Astrocyte (in vitro differentiated cells and primary cell): Measurements from ENCODE around the gene RECQL5. TPM values are rescaled to one million over a fixed set of nuclear protein-coding genes. Genes with fewer than 3 reads are reported as not detected.

Source experiments
- DNase-seq: peaks from one replicate; pipeline ENCODE4 v3.0.0-alpha.2; 2010; ENCODE audit warnings: low read depth
- FAIRE-seq: peaks from 2 replicates; lab custom pipeline; 2011; peaks lifted over from hg19 to GRCh38; lab: Jason Lieb, UNC
- H2AFZ ChIP-seq: 2 replicates; pipeline ENCODE4 v1.6.0; 2012; ENCODE audit warnings: low read depth, low read length, inconsistent platforms
- H3K27ac ChIP-seq: 2 replicates; pipeline ENCODE4 v1.5.1; 2011; ENCODE audit warnings: low read depth, low read length, inconsistent platforms
- H3K27me3 ChIP-seq: 2 replicates; pipeline ENCODE4 v1.6.0; 2011; ENCODE audit warnings: low read length, inconsistent platforms; ENCODE audit not compliant: insufficient read depth
- H3K36me3 ChIP-seq: 2 replicates; pipeline ENCODE4 v1.5.1; 2011; ENCODE audit warnings: low read length, inconsistent platforms; ENCODE audit not compliant: insufficient read depth
- H3K4me1 ChIP-seq: 2 replicates; pipeline ENCODE4 v1.5.1; 2011; ENCODE audit warnings: low read length, inconsistent platforms; ENCODE audit not compliant: insufficient read depth
- H3K4me2 ChIP-seq: 2 replicates; pipeline ENCODE4 v1.6.0; 2012; ENCODE audit warnings: low read length, inconsistent platforms
- H3K4me3 ChIP-seq: 2 replicates; pipeline ENCODE4 v1.5.1; 2011; ENCODE audit warnings: low read depth, mild to moderate bottlenecking, low read length, inconsistent platforms; ENCODE audit not compliant: insufficient read depth
- H3K79me2 ChIP-seq: 2 replicates; pipeline ENCODE4 v1.6.0; 2012; ENCODE audit warnings: mild to moderate bottlenecking, low read length, inconsistent platforms; ENCODE audit not compliant: insufficient read depth
- H3K9ac ChIP-seq: 2 replicates; pipeline ENCODE4 v1.6.0; 2012; ENCODE audit warnings: mild to moderate bottlenecking, low read length, inconsistent platforms
- H3K9me3 ChIP-seq: 2 replicates; pipeline ENCODE4 v1.5.1; 2012; ENCODE audit warnings: low read depth, mild to moderate bottlenecking, low read length, inconsistent platforms; ENCODE audit not compliant: insufficient read depth
- H4K20me1 ChIP-seq: 2 replicates; pipeline ENCODE4 v1.6.0; 2012; ENCODE audit warnings: low read length, inconsistent platforms; ENCODE audit not compliant: insufficient read depth
- H3K27ac Mint-ChIP-seq: one replicate; pipeline ENCODE4 v1.8.0; 2021; ENCODE audit warnings: mild to moderate bottlenecking, mixed read lengths; ENCODE audit not compliant: unreplicated experiment
- H3K27me3 Mint-ChIP-seq: one replicate; pipeline ENCODE4 v1.8.0; 2021; ENCODE audit warnings: low read depth, mixed read lengths; ENCODE audit not compliant: unreplicated experiment
- H3K36me3 Mint-ChIP-seq: one replicate; pipeline ENCODE4 v1.8.0; 2021; ENCODE audit warnings: low read depth, mixed read lengths; ENCODE audit not compliant: unreplicated experiment
- H3K4me1 Mint-ChIP-seq: one replicate; pipeline ENCODE4 v1.8.0; 2021; ENCODE audit warnings: low read depth, mixed read lengths; ENCODE audit not compliant: unreplicated experiment
- H3K4me3 Mint-ChIP-seq: one replicate; pipeline ENCODE4 v1.8.0; 2021; ENCODE audit warnings: mild to moderate bottlenecking, moderate library complexity, mixed read lengths; ENCODE audit not compliant: unreplicated experiment
- H3K9me3 Mint-ChIP-seq: one replicate; pipeline ENCODE4 v1.8.0; 2021; ENCODE audit warnings: mild to moderate bottlenecking, mixed read lengths; ENCODE audit not compliant: unreplicated experiment
- CTCF ChIP-seq: IDR thresholded peaks from 2 replicates; pipeline ENCODE4 v1.5.1; 2011; ENCODE audit warnings: low read depth, mild to moderate bottlenecking, inconsistent platforms, low read length, moderate library complexity; ENCODE audit not compliant: insufficient read depth
- EZH2 ChIP-seq: IDR thresholded peaks from 2 replicates; pipeline ENCODE4 v1.6.1; 2012; ENCODE audit warnings: mild to moderate bottlenecking, low read length, inconsistent platforms; ENCODE audit not compliant: insufficient read depth
- total RNA-seq: library from RNA; stranded (reverse); gene quantifications from 2 replicates; pipeline ENCODE4 v1.2.1, GENCODE V29; 2021

Gene RECQL5
- total RNA-seq, 1 donor from 2014 or later = 25.9 TPM

GRCh38 chr17:75626496-75627038 is 40.4 kb downstream of the RECQL5 start:
- no peaks in the 10 kb centered on the region for H3K36me3 ChIP-seq
- H3K9me3 ChIP-seq = no peaks in the 10 kb centered on the region
- H3K36me3 Mint-ChIP-seq = peaks cover 3% of the 10 kb centered on the region
- H3K4me3 Mint-ChIP-seq = no peak overlapping the region
- no peak for FAIRE-seq
- no peak overlapping the region for H3K27ac ChIP-seq
- no peak overlapping the region for H3K4me3 ChIP-seq
- H3K27me3 Mint-ChIP-seq = peaks cover under 1% of the 10 kb centered on the region
- H3K4me1 Mint-ChIP-seq = peaks cover 11% of the 10 kb centered on the region
- no peak overlapping the region for H2AFZ ChIP-seq
- H3K4me2 ChIP-seq = no peak overlapping the region
- no peak for DNase-seq
- H4K20me1 ChIP-seq = peaks cover 5% of the 10 kb centered on the region
- H3K27ac Mint-ChIP-seq = no peak overlapping the region
- no peaks in the 10 kb centered on the region for H3K9me3 Mint-ChIP-seq
- TF ChIP-seq EZH2 = no peak
- no peak for TF ChIP-seq CTCF
- no peaks in the 10 kb centered on the region for H3K79me2 ChIP-seq
- no peak overlapping the region for H3K9ac ChIP-seq
- H3K4me1 ChIP-seq = no peaks in the 10 kb centered on the region
- H3K27me3 ChIP-seq = no peaks in the 10 kb centered on the region

GRCh38 chr17:75625813-75626486 is 41.0 kb downstream of the RECQL5 start:
- no peaks in the 10 kb centered on the region for H3K27me3 ChIP-seq
- no peak overlapping the region for H3K9ac ChIP-seq
- FAIRE-seq (no peak), DNase-seq (no peak)
- H3K27ac Mint-ChIP-seq = no peak overlapping the region
- no peaks in the 10 kb centered on the region for H3K36me3 ChIP-seq
- H3K9me3 Mint-ChIP-seq = no peaks in the 10 kb centered on the region
- H3K27me3 Mint-ChIP-seq = peaks cover 2% of the 10 kb centered on the region
- no peaks in the 10 kb centered on the region for H3K9me3 ChIP-seq
- no peak overlapping the region for H3K4me3 Mint-ChIP-seq
- H3K79me2 ChIP-seq = no peaks in the 10 kb centered on the region
- TF ChIP-seq EZH2 = no peak
- TF ChIP-seq CTCF = peak; percentile 50
- H3K4me3 ChIP-seq = no peak overlapping the region
- H2AFZ ChIP-seq = no peak overlapping the region
- no peak overlapping the region for H3K27ac ChIP-seq
- peaks cover 3% of the 10 kb centered on the region for H3K36me3 Mint-ChIP-seq
- no peak overlapping the region for H3K4me2 ChIP-seq
- H3K4me1 Mint-ChIP-seq = peaks cover 11% of the 10 kb centered on the region
- peaks cover 5% of the 10 kb centered on the region for H4K20me1 ChIP-seq
- no peaks in the 10 kb centered on the region for H3K4me1 ChIP-seq

DNA sequence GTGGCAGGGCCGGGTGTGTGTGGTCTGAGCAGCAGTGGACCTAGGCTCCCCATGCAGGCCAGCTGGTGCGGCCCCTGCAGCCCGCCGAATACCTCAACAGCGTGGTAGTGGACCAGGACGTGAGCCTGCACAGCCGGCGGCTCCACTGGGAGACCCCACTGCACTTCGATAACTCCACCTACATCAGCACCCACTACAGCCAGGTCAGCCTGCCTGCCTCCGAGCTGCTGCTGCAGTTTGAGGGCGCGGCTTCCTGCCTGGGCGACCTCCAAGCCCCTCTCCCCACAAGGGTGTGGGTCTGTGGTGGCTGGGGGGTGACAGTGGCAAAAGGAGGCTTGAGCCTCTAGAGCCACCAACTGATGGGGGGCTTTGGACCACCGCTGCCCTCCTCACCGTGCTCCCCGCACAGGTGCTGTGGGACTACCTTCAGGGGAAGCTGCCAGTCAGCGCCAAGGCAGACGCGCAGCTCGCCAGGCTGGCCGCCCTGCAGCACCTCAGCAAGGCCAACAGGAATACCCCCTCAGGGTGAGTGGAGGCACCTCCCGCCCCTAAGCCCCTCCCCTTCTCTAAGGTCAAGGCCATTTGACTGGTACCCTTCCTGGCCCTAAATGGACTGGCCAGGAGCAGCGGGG is 42.1 kb downstream of the RECQL5 start:
- Histone ChIP-seq H3K4me1 (no peaks in the 10 kb centered on the region), H3K4me2 (no peak overlapping the region), H3K27ac (no peak overlapping the region), H3K79me2 (no peaks in the 10 kb centered on the region), H3K4me3 (no peak overlapping the region), H4K20me1 (peaks cover 5% of the 10 kb centered on the region), H2AFZ (no peak overlapping the region), H3K27me3 (no peaks in the 10 kb centered on the region), H3K36me3 (no peaks in the 10 kb centered on the region), H3K9me3 (no peaks in the 10 kb centered on the region), H3K9ac (no peak overlapping the region)
- DNase-seq (no peak), FAIRE-seq (no peak)
- Mint-ChIP-seq H3K9me3 (no peaks in the 10 kb centered on the region), H3K27ac (no peak overlapping the region), H3K4me1 (peaks cover 11% of the 10 kb centered on the region), H3K27me3 (peaks cover 8% of the 10 kb centered on the region), H3K36me3 (peaks cover 3% of the 10 kb centered on the region), H3K4me3 (no peak overlapping the region)
- TF ChIP-seq CTCF (no peak), EZH2 (no peak)
